ENCODE measurements around the gene RALGPS1. TPM values are rescaled to one million over a fixed set of nuclear protein-coding genes. Genes with fewer than 3 reads are reported as not detected.
A peak's percentile ranks its signal among the peaks of the same experiment; 100 is the strongest.

The RALGPS1 gene
- polyA plus RNA-seq, 1 of the 3 experiments (the other 2 are of a cell fraction), result 3.9 TPM

DNA sequence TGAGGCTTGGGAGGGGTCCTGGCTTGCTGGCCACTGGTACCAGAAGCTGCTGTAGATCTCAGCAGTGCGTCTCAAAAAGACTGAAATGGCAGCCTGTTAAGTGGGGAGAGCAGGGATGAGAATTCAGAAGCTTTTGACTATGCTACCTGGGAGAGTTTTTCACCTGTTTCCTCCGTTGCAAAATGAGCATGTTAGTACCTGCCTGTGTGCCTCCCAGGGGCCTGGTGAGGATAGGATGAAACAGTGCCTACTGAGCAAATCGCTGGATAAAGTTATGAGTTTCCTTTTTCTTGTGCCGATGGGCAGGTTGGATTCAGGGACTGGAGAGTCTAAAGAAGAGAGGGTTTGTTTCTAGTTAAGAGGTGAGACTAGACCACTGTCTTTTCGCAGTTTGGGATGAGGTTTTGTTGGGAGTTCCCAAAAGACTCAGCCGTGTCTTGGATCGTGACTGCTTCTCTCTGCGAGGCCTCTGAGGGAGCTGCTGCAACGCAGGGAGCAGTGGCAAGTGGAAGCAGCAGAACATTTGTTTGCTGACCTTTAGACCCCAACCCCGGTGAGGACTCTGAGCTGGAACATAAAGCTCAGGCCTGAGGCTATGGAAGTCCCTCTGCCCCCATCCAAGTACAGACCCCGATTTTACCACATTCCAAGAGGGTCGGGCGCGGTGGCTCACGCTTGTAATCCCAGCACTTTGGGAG is 1.4 kb downstream of the RALGPS1 start:
- CTCF ChIA-PET, result no interaction called here
- H2AFZ ChIP-seq (ENCODE audit: low read depth), result no peak overlapping the region

DNA sequence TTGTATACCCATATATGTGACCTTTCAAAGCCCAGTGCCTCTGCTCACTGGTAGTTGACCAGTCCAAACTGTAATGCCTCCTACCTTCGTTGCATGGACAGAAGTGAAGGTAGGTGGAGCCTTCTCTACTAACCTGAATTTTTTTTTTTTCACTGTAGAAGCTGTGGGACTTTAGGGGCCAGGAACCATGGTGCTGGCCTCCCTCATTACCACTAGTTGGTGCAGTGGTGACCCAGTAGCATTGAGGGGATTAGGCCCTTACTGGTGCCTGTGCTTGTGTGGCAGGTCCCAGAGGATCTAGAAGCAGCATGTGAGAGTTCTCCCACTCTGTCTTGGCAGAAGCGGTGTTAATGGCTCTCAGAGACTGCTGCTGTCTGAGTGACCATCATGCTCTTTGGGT is 2.3 kb downstream of the RALGPS1 start:
- Histone ChIP-seq H3K79me2 (ENCODE audit: insufficient read depth) (no peaks in the 10 kb centered on the region), H4K20me1 (ENCODE audit: insufficient read depth) (no peaks in the 10 kb centered on the region), H3K9me3 (no peaks in the 10 kb centered on the region), H3K4me3 (ENCODE audit: low read depth in 2 of 2, low read length in 1 of 2) (no peak overlapping the region), H3K9ac (no peak overlapping the region), H3K4me1 (ENCODE audit: control insufficient read depth in 1 of 2, insufficient read depth in 2 of 2, low read depth in 1 of 2, low read length in 1 of 2) (peaks cover 0 to 9% of the 10 kb centered on the region in 2 experiments; a peak in 1 of 4 replicates), H3K27ac (ENCODE audit: low read depth in 2 of 2, low read length in 1 of 2) (no peak overlapping the region), H3F3A (replicated peaks; ENCODE audit: insufficient read depth) (peaks cover 3% of the 10 kb centered on the region), H3K4me2 (no peak overlapping the region), H2AFZ (ENCODE audit: low read depth) (no peak overlapping the region), H3K36me3 (replicated peaks in 1 of 2; ENCODE audit: control insufficient read depth in 1 of 2, insufficient read depth in 2 of 2, low read length in 1 of 2) (no peaks in the 10 kb centered on the region), H3K27me3 (ENCODE audit: insufficient read depth) (no peaks in the 10 kb centered on the region), H3K9me2 (no peaks in the 10 kb centered on the region; the same call in 1 of the 2 replicates)
- CTCF ChIA-PET, result interaction anchor here (0.7 to 1.5 kb wide), 6 partner anchors 8 to 57 kb away, joined by 3 to 6 read pairs (median 4); no protein-coding TSS in a partner anchor
- 63% methylated on average over 2 of the region's 2 CpGs for WGBS (ENCODE audit: low lambda C conversion rate)
- POLR2A ChIA-PET, result interaction anchor here (0.7 kb wide), 1 partner anchor 428 kb away, joined by 3 read pairs; no protein-coding TSS in a partner anchor
- TF ChIP-seq, protein P1, sequence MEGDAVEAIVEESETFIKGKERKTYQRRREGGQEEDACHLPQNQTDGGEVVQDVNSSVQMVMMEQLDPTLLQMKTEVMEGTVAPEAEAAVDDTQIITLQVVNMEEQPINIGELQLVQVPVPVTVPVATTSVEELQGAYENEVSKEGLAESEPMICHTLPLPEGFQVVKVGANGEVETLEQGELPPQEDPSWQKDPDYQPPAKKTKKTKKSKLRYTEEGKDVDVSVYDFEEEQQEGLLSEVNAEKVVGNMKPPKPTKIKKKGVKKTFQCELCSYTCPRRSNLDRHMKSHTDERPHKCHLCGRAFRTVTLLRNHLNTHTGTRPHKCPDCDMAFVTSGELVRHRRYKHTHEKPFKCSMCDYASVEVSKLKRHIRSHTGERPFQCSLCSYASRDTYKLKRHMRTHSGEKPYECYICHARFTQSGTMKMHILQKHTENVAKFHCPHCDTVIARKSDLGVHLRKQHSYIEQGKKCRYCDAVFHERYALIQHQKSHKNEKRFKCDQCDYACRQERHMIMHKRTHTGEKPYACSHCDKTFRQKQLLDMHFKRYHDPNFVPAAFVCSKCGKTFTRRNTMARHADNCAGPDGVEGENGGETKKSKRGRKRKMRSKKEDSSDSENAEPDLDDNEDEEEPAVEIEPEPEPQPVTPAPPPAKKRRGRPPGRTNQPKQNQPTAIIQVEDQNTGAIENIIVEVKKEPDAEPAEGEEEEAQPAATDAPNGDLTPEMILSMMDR (IDR thresholded peaks at IDR 0.05), result peak; percentile 9; the same call in 1 of the 2 replicates
- TF ChIP-seq SMC3 (IDR thresholded peaks at IDR 0.05; ENCODE audit: low read depth, low read length), result no peak
- no peak for DNase-seq

More for the DNA sequence above, 1.4 kb downstream of the RALGPS1 start:
- no peaks in the 10 kb centered on the region; the same call in 1 of the 2 replicates for H3K9me2 ChIP-seq
- H3K27me3 ChIP-seq (ENCODE audit: insufficient read depth), result no peaks in the 10 kb centered on the region; the same call in 1 of the 2 replicates
- no peak overlapping the region for H3K27ac ChIP-seq (ENCODE audit: low read depth in 2 of 2, low read length in 1 of 2)
- no peaks in the 10 kb centered on the region for H3K9me3 ChIP-seq
- H3K4me2 ChIP-seq, result peak overlapping the region; percentile 61
- peaks cover 0 to 9% of the 10 kb centered on the region in 2 experiments; a peak in 1 of 4 replicates for H3K4me1 ChIP-seq (ENCODE audit: control insufficient read depth in 1 of 2, insufficient read depth in 2 of 2, low read depth in 1 of 2, low read length in 1 of 2)
- no peak for DNase-seq
- H3F3A ChIP-seq (replicated peaks; ENCODE audit: insufficient read depth), result peaks cover 3% of the 10 kb centered on the region
- H3K79me2 ChIP-seq (ENCODE audit: insufficient read depth), result no peaks in the 10 kb centered on the region
- POLR2A ChIA-PET, result interaction anchor here (0.6 kb wide), 1 partner anchor 9 kb away, joined by 4 read pairs; no protein-coding TSS in a partner anchor
- H4K20me1 ChIP-seq (ENCODE audit: insufficient read depth), result no peaks in the 10 kb centered on the region
- H3K9ac ChIP-seq, result no peak overlapping the region
- H3K36me3 ChIP-seq (replicated peaks in 1 of 2; ENCODE audit: control insufficient read depth in 1 of 2, insufficient read depth in 2 of 2, low read length in 1 of 2), result no peaks in the 10 kb centered on the region
- 93% methylated on average over 10 of the region's 15 CpGs for WGBS (ENCODE audit: low lambda C conversion rate)
- H3K4me3 ChIP-seq (ENCODE audit: low read depth in 2 of 2, low read length in 1 of 2), result peak overlapping the region; percentile 50 to 59; a peak in 3 of 4 replicates
- no peak for TF ChIP-seq CHD2 (IDR thresholded peaks at IDR 0.05; ENCODE audit: low read length, partially characterized antibody)
- TF ChIP-seq ELF1 (IDR thresholded peaks at IDR 0.05), result no peak
- TF ChIP-seq RFX5 (IDR thresholded peaks at IDR 0.05; ENCODE audit: low read length), result no peak
- no peak for TF ChIP-seq RXRA (IDR thresholded peaks at IDR 0.05; ENCODE audit: borderline replicate concordance, low read depth)
- no peak for TF ChIP-seq GABPA (IDR thresholded peaks at IDR 0.05; ENCODE audit: low read depth)
- no peak for TF ChIP-seq MXI1 (IDR thresholded peaks at IDR 0.05; ENCODE audit: low read depth, low read length)
- no peak for TF ChIP-seq RCOR1 (IDR thresholded peaks at IDR 0.05; ENCODE audit: low read length)
- TF ChIP-seq, protein P2, sequence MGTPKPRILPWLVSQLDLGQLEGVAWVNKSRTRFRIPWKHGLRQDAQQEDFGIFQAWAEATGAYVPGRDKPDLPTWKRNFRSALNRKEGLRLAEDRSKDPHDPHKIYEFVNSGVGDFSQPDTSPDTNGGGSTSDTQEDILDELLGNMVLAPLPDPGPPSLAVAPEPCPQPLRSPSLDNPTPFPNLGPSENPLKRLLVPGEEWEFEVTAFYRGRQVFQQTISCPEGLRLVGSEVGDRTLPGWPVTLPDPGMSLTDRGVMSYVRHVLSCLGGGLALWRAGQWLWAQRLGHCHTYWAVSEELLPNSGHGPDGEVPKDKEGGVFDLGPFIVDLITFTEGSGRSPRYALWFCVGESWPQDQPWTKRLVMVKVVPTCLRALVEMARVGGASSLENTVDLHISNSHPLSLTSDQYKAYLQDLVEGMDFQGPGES (IDR thresholded peaks at IDR 0.05; ENCODE audit: low read depth, low read length), result no peak
- no peak for TF ChIP-seq EZH2phosphoT487 (IDR thresholded peaks at IDR 0.05; ENCODE audit: borderline replicate concordance, low read depth)
- TF ChIP-seq MEF2A (IDR thresholded peaks at IDR 0.05; ENCODE audit: borderline replicate concordance, low read depth), result no peak
- TF ChIP-seq, protein P3, sequence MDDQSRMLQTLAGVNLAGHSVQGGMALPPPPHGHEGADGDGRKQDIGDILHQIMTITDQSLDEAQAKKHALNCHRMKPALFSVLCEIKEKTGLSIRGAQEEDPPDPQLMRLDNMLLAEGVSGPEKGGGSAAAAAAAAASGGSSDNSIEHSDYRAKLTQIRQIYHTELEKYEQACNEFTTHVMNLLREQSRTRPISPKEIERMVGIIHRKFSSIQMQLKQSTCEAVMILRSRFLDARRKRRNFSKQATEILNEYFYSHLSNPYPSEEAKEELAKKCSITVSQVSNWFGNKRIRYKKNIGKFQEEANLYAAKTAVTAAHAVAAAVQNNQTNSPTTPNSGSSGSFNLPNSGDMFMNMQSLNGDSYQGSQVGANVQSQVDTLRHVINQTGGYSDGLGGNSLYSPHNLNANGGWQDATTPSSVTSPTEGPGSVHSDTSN (IDR thresholded peaks at IDR 0.05), result no peak
- TF ChIP-seq FOXJ3 (CRISPR knock-in tag; IDR thresholded peaks at IDR 0.05), result no peak
